ENCODE measurements around the gene SLIT3.
A peak's percentile ranks its signal among the peaks of the same experiment; 100 is the strongest.
"Not testable (repeated sequence)": the region's sequence is repeated elsewhere in the genome, so short reads cannot be mapped to it uniquely, and the experiment has no call there.

SLIT3 gene

DNA sequence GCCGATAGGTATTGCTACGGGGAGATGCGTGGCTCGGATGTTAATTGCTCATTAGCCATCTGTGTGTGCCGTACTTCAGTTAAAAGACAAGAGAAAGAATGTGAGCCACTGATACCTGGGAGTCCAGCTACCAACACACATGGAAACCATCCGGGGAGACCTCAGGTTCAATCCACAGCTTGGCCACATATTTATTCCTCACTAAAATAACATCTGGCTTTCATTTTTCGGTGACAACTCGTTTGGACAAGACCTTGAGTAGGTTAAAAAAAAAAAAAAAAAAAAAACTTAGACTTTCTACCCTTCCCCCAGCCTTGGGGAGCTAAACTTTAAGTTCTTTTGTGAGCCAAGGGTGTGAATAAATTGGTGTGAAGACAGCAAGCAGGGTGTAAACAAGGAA lies 84.1 kb downstream of the SLIT3 start:
- DNase-seq: no peak

DNA sequence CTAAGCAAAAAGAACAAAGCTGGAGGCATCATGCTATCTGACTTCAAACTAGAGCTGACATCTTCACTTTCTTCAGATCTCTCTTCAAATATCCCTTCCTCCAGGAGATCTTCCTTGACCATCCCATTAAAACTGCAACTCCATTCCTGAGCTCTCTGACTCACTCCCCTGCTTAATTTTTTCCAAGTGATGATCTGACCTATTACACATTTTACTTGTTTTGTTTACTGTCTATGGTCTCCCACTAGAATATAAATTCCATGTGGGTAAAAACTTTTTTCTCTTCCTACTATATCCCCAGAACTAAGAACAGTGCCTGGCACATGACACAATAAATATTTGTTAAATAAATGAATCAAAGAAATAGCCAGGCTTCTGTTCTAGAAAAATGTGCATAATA lies 87.5 kb downstream of the SLIT3 start:
- DNase-seq: no peak

DNA sequence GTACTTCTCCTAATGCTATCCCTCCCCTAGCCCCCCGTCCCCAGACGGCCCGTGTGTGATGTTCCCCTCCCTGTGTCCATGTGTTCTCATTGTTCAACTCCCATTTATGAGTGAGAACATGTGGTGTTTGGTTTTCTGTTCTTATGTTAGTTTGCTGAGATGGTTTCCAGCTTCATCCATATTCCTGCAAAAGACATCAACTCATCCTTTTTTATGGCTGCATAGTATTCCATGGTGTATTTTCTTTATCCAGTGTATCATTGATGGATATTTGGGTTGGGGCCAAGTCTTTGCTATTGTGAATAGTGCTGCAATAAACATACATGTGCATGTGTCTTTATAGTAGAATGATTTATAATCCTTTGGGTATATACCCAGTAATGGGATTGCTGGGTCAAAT lies 89.2 kb downstream of the SLIT3 start:
- not testable (repeated sequence) for DNase-seq

DNA sequence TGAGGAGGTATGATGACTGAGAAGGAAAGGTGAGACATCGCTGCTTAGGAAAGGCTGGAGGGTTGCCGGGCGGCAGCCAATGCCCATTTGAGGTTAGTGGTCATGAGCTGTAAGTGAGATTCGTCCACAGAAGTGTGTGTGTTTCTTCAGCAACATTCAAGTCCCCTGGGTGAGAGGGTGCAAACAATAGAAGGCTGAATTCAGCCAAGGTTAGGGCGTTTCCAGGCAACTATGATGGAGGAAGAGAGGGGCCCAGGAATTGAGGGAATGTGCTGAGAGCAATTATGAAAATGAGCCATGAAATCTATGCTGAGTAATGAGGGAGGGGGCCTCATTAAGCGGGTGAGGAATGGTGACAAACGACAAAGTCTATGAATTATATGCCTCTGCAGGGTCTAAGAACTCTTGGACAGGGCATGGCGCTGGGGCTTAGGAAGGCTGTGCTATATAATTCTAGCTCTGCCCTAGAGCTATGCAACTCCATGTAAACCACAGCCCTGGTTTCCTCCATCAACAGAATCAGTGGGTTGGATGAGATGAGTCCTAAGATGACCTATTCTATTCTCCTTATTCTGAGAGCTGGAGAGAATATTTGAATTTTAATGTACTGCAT lies 96.0 kb downstream of the SLIT3 start:
- no peak for DNase-seq

DNA sequence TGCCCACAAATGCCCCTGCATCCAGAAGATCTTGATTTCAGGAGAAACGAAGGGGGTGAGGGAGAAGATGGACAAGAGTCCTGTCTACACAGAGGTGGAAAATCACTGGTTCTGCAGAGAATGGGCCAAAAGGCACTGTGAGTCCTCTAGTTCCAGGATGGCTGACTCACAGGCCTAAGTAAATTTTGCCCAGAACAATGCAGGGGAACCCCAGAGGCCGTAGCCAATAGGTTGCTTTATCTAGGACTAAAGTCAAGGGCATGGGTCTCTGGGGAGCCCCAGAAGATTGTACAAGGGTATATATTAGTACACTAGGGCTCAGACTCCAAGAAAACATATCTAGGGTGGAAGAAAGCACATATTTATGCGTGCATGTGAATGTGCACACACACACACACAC lies 98.0 kb downstream of the SLIT3 start:
- no peak for DNase-seq

DNA sequence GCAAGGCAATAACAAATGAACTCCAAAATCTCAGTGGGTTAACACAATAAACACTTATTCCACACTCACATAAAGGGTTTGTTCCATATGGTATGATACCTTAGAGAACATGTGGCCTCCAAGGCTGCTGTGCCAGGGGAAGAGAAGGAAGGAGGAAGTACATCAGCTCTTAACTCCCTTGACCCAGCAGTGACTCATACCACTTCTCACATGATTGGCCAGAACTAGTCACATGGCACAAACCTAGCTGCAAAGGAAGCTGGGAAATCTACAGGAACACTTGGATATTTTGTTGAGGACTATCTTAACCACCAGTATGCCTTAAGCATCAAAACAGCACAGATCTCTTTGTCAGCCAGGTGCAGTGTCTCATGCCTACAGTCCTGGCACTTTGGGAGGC lies 99.3 kb downstream of the SLIT3 start:
- no peak for DNase-seq

GRCh38 chr5:169200125-169200778 lies 100.7 kb downstream of the SLIT3 start:
- no peak for DNase-seq

- DNase-seq: no peak
Measured at GRCh38 chr5:169197343-169197742, 103.6 kb downstream of the SLIT3 start.

- no peak for DNase-seq
Measured at GRCh38 chr5:169196059-169196458, 104.9 kb downstream of the SLIT3 start.

DNA sequence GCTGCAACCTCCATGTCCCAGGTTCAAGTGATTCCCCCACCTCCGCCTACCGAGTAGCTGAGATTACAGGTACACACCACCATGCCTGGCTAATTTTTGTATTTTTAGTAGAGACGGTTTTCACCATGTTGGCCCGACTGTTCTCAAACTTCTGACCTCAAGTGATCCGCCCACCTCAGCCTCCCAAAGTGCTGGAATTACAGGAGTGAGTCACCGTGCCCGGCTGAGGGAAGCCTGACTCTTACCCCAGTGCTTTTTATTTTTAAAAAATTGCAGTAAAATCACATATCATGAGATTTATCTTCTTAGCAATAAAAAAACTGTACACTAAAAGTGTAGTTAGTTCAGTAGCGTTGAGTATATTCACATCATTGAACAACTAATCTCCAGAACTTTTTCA lies 105.3 kb downstream of the SLIT3 start:
- no peak for DNase-seq

- no peak for DNase-seq
Measured at GRCh38 chr5:169192536-169192935, 108.4 kb downstream of the SLIT3 start.

GRCh38 chr5:169190849-169191248 lies 110.1 kb downstream of the SLIT3 start:
- DNase-seq: no peak

GRCh38 chr5:169185626-169186025 lies 115.3 kb downstream of the SLIT3 start:
- DNase-seq: no peak

DNA sequence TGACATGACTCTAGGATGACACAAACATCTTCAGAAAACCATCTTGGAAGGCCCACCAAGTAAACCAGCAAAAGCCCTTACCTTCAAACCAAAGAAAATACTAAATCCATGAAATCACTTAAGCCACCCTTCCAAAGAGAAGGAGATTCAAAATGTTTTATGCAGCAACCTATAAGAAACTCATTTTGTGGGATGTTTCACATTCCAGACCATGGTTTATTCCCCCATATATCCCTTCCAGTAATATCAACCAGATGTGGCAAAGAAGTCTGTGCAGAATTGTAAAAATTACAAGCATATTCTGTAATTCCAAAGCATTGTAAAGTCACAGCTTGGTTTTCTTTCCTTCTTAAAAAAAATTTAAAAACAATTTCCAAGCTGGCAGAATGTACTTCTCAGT lies 117.4 kb downstream of the SLIT3 start:
- no peak for DNase-seq

DNA sequence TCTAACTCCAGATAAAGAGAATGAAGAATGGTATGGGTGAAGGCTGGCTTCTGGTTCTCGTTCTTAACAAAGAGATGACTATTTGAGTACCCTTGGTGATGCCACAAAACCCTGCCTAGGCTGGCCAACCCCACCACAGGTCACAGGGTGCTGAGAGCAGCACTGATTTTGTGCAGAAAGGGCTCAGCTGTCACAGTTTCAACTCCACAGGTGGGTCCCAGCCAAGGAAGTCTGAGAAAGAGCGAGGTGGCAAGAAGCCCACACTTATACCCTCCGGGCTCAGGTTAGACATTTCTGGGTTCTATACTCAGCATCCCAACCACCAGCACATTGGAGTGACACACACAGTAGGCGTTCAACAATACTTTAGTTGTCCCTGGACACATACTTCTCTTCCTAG lies 118.1 kb downstream of the SLIT3 start:
- DNase-seq: no peak

DNA sequence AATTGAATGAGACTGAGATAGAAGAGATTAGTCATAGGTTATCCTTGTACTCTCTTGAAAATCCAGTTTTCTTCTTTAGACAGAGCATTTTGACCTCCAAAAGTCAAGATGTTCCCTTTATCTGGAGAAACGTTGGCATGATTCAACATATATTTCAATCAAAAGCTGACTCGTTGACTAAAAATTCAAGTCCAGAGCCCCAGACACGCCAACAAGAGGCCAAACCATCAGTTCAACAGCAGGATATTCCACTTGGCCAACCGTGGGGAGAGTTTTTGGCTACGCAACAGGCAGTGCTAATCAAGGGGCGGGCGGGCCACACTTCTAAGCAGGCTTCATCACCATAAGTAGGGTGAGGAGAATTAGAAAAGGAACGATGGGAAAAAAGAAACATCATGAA lies 119.1 kb downstream of the SLIT3 start:
- DNase-seq: no peak

GRCh38 chr5:169178754-169179153 lies 122.2 kb downstream of the SLIT3 start:
- peak; percentile 25 for DNase-seq

GRCh38 chr5:169178274-169178673 lies 122.7 kb downstream of the SLIT3 start:
- no peak for DNase-seq

DNA sequence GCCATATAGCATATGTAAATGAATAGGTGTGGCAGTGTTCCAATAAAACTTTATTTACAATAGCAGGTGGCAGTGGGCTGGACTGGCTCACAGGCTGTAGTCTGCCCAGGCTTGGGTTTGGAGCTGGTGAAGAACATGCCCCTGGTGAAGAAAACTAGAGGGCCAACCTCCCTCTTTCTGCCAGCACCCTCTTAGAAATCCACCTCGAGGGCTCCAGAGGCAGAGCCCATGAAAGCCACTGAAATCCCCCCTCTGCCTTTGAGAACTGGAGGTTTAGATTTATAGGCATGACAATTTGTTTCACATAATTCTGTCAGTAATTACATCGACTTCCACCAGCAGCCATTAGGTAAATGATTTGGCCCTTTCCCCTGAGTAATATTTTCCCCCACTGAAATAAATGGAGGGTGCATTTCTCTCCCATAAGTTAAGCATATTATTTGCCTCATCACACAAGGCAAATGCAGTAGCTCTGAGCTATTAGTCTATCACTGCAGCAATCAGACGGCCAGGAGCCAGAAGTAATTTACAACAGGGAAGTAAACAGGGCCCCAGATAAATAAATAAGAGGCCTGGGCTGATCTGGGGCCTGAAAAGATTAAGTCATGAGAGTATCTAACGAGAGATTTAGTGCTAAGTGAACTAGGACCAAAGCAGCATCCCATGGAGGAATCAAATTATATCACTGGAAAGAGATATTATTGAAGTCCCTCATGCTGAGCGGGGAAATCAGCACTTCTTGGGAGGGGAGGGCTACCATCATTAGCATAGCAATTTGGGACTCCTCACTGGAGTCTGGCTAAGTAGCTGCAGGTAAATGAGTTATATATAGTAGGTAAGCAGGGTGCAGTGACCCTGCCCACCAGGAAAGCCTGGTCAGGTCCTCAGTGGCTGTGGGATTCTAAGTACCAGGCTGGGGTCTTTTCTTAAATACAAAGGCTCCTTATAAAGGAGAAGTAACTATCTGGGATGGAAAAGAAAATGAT lies 123.9 kb downstream of the SLIT3 start:
- peak; percentile 67 for DNase-seq

DNA sequence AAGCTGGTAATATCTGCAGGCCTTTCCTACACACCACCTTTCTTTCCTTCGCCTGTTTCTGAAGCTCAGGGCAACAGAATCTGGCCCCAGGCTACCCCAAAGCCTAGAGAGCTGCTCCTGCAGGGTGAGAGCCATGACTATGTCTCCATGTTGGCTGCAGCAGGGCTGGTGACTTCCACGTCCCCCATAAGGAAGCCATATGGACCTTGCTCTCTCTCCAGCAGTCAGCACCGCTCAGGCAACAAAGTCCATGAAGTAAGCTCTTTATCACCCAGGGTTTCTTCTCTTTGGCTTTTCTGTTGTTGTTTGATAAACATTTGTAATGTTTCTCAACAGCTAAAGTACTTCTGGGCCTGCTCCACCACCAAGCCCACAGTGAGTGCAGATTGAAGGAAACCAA lies 125.2 kb downstream of the SLIT3 start:
- DNase-seq: no peak

DNA sequence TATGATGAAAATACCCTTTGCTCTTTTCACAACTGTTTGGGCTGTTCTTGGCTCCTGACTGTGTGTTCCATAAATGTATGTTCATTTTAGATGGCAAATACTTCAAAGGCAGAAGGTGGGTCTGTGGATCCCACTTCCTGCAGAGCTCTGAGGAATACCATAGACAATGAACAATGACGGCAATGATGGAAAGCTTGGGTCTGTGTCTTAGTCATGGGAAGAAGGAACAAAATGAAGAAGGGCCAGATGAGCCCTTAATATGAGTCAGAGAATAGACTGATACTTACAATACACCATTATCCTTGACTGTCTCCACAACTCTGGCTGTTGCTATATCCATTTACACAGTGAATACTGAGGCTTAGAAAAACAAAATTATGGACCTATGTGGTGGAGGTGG lies 126.0 kb downstream of the SLIT3 start:
- DNase-seq: no peak

DNA sequence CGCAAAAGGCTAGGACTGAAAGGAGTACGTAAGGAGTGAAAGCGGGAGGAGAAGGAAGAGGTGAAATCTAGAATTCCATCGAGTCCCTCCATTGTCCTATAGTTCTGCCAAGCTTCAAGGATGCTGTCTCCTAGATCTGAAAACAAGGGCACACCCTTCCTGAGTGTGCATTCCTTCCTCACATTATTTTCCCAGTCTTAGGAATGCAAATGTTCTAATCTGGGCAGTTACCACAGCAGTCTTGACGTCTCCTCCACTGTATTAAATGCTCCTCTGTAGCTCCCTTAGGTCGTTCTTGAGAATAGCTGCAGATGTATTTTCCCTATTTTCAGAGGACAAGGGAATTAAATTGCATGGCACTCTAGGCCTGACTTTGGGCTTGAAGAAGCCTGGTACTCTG lies 127.6 kb downstream of the SLIT3 start:
- DNase-seq: no peak

- DNase-seq: no peak
Measured at GRCh38 chr5:169171515-169171914, 129.4 kb downstream of the SLIT3 start.

DNA sequence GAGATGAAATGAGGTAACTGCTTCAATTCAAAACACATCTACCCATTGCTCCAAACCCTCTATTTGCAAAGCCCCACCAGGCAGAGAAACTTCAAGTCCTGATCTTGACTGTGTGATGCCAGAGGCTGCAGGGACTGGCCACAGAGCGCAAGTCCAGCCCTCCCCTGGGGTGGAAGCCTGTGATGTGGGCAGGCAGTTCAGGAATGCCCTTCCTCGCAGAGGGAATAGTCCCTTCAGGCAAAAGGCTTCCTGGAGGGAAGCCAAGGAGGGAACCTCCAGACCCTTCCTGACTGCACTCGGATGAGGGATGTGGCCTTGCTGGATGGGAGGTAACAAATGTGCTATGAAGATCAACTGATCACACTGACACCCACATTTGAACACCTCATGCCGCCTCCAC lies 131.2 kb downstream of the SLIT3 start:
- DNase-seq: no peak
